HL-60 (cell line): ENCODE data around the gene MST1.

Experiments used
- CTCF ChIP-seq: IDR thresholded peaks from one replicate; pipeline ENCODE4 v1.5.1; 2011; ENCODE audit warnings: low read length, control low read depth, inconsistent platforms; ENCODE audit not compliant: insufficient read depth
- GABPA ChIP-seq: IDR thresholded peaks from 2 replicates; pipeline ENCODE4 v1.6.1; 2012; ENCODE audit warnings: low read depth
- POLR2AphosphoS5 ChIP-seq: IDR thresholded peaks from 2 replicates; pipeline ENCODE4 v1.6.1; 2012; ENCODE audit warnings: low read depth
- REST ChIP-seq: IDR thresholded peaks from 2 replicates; pipeline ENCODE4 v1.6.1; 2012; ENCODE audit warnings: low read depth; ENCODE audit not compliant: insufficient replicate concordance

DNA sequence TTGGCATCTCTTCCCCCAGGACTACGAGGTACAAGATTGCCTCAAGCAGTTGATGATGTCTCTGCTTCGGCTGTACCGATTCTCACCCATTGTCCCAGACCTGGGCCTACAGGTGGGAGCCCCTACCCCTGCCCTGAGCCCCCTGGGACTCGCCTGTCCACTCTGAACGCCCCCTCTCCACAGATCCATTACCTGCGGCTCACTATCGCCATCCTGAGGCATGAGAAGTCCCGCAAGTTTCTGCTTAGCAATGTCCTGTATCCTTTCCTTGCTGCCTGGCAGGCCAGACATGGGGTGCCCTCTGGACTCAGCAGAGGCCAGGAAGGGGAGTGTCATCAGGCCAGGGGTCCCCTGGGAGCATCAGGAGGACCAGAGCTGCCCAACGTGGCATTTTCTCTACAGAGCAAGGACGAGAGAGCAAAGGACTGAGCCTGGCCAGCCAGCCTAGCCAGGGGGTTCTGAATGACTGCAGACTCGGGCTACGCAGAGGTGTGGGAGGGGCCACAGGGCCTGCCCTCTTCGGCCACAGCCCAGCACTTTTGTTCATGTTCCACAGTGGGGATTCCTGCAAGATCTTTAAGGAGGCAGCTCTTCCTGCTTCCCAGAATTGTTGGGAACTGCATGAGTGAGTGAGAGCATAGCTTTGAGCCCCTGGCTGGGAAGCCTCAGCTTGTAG, 11.3 kb upstream of the MST1 start:
- TF ChIP-seq CTCF (no peak), POLR2AphosphoS5 (no peak), GABPA (no peak), REST (no peak)
